Loucy (cell line): ENCODE results near the gene GRK2.

Source experiments
- CTCF ChIP-seq: fragments of 200-600 bp; sonication (generic); conservative IDR thresholded peaks from 2 replicates; pipeline ENCODE4 v1.5.1; 2014; ENCODE audit warnings: mild to moderate bottlenecking, antibody characterized with exemption, low read length
- EZH2phosphoT487 ChIP-seq: fragments of 200-600 bp; IDR thresholded peaks from 2 replicates; pipeline ENCODE4 v1.6.1; 2018; ENCODE audit warnings: antibody characterized with exemption, mild to moderate bottlenecking, moderate library complexity, borderline replicate concordance

- TF ChIP-seq CTCF (no peak), EZH2phosphoT487 (no peak)
Measured at GRCh38 chr11:67317888-67318555, 51.7 kb downstream of the GRK2 start.
